Measurements from ENCODE around the gene ZDHHC14.
"Not testable (repeated sequence)": the region's sequence is repeated elsewhere in the genome, so short reads cannot be mapped to it uniquely, and the experiment has no call there.

ZDHHC14 gene

GRCh38 chr6:157443066-157443800 is 62.2 kb downstream of the ZDHHC14 start:
- DNase-seq (ENCODE audit: low read depth), result no peak

- no peak for DNase-seq (ENCODE audit: low read depth)
Observed at GRCh38 chr6:157445277-157446009, 64.5 kb downstream of the ZDHHC14 start.

GRCh38 chr6:157447735-157448134 is 66.7 kb downstream of the ZDHHC14 start:
- DNase-seq (ENCODE audit: low read depth), result no peak

- DNase-seq (ENCODE audit: low read depth), result no peak
Observed at GRCh38 chr6:157449610-157450009, 68.6 kb downstream of the ZDHHC14 start.

GRCh38 chr6:157450931-157451742 is 70.1 kb downstream of the ZDHHC14 start:
- DNase-seq (ENCODE audit: low read depth), result no peak

- no peak for DNase-seq (ENCODE audit: low read depth)
Observed at GRCh38 chr6:157452096-157452495, 71.1 kb downstream of the ZDHHC14 start.

- no peak for DNase-seq (ENCODE audit: low read depth)
Observed at GRCh38 chr6:157453131-157453530, 72.1 kb downstream of the ZDHHC14 start.

- no peak for DNase-seq (ENCODE audit: low read depth)
Observed at GRCh38 chr6:157453978-157454377, 73.0 kb downstream of the ZDHHC14 start.

- no peak for DNase-seq (ENCODE audit: low read depth)
Observed at GRCh38 chr6:157454762-157455714, 74.0 kb downstream of the ZDHHC14 start.

- no peak for DNase-seq (ENCODE audit: low read depth)
Observed at GRCh38 chr6:157455731-157456523, 74.9 kb downstream of the ZDHHC14 start.

- DNase-seq (ENCODE audit: low read depth), result no peak
Observed at GRCh38 chr6:157456524-157456829, 75.5 kb downstream of the ZDHHC14 start.

GRCh38 chr6:157457787-157458186 is 76.8 kb downstream of the ZDHHC14 start:
- no peak for DNase-seq (ENCODE audit: low read depth)

- no peak for DNase-seq (ENCODE audit: low read depth)
Observed at GRCh38 chr6:157459327-157459726, 78.3 kb downstream of the ZDHHC14 start.

- DNase-seq (ENCODE audit: low read depth), result no peak
Observed at GRCh38 chr6:157460182-157460999, 79.4 kb downstream of the ZDHHC14 start.

GRCh38 chr6:157461000-157461915 is 80.3 kb downstream of the ZDHHC14 start:
- DNase-seq (ENCODE audit: low read depth), result no peak

- DNase-seq (ENCODE audit: low read depth), result no peak
Observed at GRCh38 chr6:157462956-157463742, 82.2 kb downstream of the ZDHHC14 start.

GRCh38 chr6:157463743-157464135 is 82.7 kb downstream of the ZDHHC14 start:
- DNase-seq (ENCODE audit: low read depth), result not testable (repeated sequence)
